Cardiac septum (tissue), 1 donor: ENCODE data around the gene CATSPER3. TPM values are rescaled to one million over a fixed set of nuclear protein-coding genes. Genes with fewer than 3 reads are reported as not detected.

Source experiments
- DNase-seq: peaks from one replicate; pipeline ENCODE4 v3.0.0-alpha.2; 2020; ENCODE audit warnings: low spot score
- intact Hi-C: fragments of 100-400 bp; cut with DNase I; formaldehyde crosslinking; loops from one replicate; pipeline ENCODE4 v1.14.0; 2022
- microRNA-seq: library from miRNA; unstranded; fragments of <30 nt; microRNA quantifications from one replicate; pipeline ENCODE4 v1.2.0, GENCODE V29; 2020
- total RNA-seq: library from RNA; stranded (reverse); fragmentation: NEBNext Ultra II Directional; extraction: Animal tissue kit (Norgen Biotek cat#: 25700); gene quantifications from one replicate; pipeline ENCODE4 v1.2.1, GENCODE V29; 2021
- donor health status: DM: no; HTN: no; CAD: no.

Gene CATSPER3
- total RNA-seq, 1 donor from 2014 or later, result 0.54 TPM

DNA sequence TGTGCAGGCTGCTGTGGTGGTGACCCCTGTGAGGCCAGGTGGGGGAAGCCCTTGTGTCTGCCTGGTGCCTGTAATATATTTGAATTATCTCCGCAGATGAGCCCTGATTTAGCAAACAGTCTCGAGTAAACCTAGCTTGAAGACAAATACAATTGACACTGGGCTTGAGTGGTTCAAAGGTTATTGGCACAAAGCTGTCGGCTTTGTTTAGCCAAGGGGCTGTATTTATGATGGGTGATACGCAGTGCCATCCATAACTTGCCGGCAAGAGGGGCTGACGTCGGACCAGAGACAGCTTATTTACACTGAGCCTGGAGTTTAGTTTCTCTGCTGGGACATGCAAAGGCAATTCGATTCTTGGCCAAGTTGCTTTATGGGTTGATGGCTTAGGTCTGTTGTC is 86.3 kb downstream of the CATSPER3 start:
- intact Hi-C loops, result loop anchor here (10.0 kb wide), 1 partner anchor 141 kb away; no protein-coding TSS in a partner anchor
- DNase-seq, result no peak

DNA sequence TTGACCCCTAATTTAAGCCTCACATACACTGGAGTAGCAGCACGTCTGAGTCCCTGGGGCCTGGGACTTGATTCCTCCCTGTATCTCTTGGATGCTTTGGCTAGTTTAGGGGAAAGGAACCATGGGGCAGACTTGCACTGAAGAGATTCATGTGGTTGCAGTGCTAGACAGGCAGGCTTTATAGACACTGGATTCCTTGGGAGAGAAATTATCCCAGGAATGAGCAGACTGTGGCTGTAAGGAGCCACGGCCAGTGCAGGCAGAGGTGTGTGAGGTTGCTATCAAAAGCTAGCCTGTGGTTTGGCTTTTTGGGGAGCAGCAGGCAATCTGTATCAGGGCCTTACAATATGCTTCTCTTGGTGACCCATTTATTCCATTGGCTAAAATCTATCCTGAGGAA is 86.8 kb downstream of the CATSPER3 start:
- no peak for DNase-seq
- intact Hi-C loops, result loop anchor here (10.0 kb wide), 1 partner anchor 140 kb away; no protein-coding TSS in a partner anchor

DNA sequence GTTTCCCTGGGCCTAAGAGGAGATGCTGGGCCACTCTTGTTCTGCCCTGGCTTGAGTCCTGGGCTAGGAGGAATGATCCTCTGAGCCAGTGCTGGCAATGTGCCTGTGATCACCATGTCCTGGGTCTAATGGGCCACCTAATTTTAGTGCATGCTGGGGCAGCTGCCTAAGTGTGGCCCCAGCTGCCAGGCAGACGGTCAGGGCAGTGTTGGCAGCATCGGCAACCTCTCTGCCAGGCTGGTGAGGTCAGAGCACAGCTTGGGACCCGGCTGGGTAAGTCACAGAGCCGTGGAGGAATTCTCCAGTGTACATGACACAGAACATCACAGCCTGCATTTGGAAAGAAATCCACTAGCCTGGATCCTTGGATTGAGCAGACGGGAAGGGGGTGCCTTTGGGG is 87.7 kb downstream of the CATSPER3 start:
- peak; percentile 83 for DNase-seq
- intact Hi-C loops, result loop anchor here (10.0 kb wide), 1 partner anchor 139 kb away; no protein-coding TSS in a partner anchor

DNA sequence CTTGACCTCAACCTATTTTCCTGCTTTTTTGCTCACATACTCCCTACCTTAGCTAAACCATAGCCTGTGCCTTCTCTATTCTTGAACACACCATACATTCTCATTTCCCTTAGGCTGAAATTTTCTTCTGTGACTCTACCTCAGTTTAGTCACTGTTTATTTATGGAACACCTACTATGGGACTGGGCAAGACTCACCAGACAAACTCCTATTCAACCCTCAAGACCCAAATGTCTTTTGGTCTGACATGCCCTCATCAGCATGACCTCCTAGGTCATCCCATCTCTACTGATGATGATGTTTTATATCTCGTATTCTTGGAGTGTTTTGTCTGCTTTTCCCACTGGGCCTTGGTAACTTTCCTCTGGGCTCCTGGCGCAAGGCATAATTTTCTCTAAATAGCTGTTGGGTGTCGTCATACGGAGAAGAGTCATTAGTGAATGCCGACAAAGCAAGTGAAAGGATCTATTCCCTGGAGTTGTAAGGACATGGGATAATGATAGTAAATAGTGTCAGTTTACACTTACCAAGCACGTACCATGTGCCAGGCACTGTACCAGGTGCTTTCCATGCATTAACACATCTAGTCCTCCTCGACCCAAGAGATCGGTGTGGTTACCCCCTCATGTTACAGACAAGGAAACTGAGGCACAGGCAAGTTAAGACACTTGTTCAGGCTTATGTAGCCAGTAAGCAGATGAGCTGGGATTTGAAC is 88.8 kb downstream of the CATSPER3 start:
- DNase-seq, result no peak
- intact Hi-C loops, result loop anchor here (10.0 kb wide), 1 partner anchor 138 kb away; no protein-coding TSS in a partner anchor

DNA sequence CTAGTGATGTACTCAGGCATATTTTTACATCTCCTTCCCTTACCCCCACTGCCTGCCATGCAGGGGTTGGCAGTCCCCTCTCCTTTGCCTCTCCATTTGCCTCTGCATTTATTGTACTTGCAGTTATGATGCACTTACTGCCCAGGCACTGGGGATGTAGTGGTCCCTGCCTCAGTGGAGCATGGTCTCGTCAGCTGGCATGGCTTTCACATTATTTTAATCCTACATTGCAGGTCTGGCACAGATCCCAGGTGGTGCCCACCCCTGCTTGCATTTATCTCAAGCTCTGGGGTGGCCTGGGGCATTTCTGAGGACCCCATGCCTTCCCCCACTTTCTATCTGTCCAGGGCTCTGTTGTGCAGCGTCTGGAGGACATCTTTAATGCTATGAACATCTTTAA is 89.5 kb downstream of the CATSPER3 start:
- no peak for DNase-seq
- intact Hi-C loops, result loop anchor here (10.0 kb wide), 1 partner anchor 138 kb away; no protein-coding TSS in a partner anchor

DNA sequence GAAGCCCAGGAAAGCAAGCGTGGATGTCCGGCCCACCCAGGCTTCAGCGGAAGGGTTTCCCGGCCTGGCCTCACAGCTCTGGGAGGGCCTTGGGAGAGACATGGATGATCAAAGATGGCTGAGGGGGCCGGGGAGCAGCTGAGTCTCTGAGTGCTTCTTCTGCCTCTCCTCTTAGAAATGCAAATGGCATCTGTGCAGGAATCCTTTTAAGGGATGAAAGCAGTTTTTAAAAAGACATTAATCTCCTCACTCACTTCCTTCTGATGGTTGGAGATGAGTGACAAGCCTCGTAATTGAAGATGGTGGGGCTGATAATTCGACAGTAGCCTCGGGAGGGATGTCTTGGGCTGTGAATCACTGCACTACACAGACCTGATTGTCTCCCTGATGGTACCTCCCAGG is 90.6 kb downstream of the CATSPER3 start:
- DNase-seq, result no peak
- intact Hi-C loops, result loop anchor here (10.0 kb wide), 1 partner anchor 136 kb away; no protein-coding TSS in a partner anchor

DNA sequence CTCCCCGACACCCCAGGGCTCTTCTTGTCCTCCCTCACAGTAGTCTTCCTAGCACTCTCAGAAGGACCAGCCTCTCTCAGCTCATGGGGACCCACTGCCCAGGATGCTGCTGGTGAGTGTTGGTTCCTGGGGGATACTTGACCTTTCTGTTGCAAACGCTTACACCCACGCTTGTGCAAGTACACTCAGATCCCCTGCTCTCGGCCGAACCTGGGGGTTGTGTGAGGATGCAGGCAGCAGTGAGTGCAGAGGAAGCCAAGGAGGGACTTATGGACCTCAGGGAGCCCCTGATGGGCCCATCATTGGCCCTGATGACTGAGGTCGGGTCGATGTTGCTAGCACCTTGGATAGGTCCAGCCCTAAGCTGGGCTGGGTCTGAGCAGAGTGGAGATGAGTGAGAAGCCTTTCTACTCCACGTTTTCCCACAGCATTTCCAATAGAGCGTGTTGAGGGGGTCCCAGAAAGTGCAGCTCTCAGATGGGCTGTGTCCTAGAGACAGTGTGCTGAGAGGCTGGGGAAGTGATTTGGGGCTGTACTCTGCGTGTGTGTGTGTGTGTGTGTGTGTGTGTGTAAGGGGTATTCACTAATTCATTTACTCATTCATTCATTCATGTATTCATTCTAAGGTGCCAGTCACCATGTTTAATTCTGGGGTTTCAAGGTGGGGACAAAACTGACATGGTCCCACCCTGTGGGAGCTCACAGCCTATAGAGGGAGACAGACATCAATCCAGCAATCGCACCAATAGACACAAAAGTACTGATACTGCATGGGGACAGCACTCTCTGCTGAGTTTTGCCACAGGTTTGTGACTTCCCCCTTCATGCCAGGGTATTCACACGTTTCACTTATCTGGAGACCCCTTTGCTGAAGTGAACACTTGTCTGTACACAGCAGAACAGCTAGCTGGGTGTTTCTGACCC is 91.6 kb downstream of the CATSPER3 start:
- intact Hi-C loops, result loop anchor here (10.0 kb wide), 1 partner anchor 136 kb away; no protein-coding TSS in a partner anchor
- no peak for DNase-seq

DNA sequence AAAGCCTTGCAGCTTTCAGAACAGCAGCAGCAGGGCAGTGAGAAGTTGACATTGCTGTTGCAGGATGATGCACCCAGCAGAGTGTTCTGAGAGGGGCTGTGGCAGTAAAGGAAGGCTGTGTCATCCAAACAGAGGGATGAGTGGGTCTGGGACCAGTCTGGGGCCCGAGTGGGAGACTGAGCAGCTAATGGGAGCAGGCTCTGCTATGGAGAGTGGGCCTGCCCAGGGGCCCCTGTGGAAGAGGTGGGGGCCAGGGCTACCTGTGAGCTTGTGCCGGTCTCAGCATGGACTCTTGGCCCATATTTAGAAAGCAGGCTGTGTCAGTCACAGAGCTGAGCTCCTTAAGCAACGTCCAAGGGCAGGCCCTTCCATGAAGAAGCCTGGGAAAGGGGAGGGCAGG is 92.3 kb downstream of the CATSPER3 start:
- intact Hi-C loops, result no loop called here
- no peak for DNase-seq

DNA sequence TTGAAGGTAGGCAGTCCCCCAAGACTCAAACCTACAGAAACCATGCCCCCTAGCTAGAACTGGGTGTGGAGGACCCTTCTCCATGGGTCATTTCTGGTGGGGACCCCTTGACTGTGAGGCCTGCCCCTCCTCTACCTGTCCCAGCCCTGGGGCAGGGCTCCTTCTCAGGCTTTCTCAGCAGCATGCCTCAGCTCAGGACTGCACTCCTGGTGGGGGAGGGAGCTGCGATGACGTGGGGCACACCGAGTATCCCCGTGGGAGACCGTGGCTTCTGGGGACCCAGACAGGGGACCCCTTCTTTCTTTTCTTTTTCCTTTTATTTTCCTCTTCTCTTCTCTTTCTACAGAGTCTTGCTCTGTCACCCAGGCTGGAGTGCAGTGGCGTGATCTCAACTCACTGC is 93.3 kb downstream of the CATSPER3 start:
- intact Hi-C loops, result no loop called here
- DNase-seq, result no peak

Small RNAs within 50 kb of the gene (microRNA-seq; reads per million reads assigned to microRNA genes)
- not detected for gene MIR4461

Other genes with a start within 250 kb of the CATSPER3 start
- 18.7 TPM for gene CAMLG, start 229.4 kb upstream of the CATSPER3 start, total RNA-seq
- 32.6 TPM for gene DDX46, start 209.1 kb upstream of the CATSPER3 start, total RNA-seq
- 26.6 TPM for gene C5orf24, start 121.9 kb upstream of the CATSPER3 start, total RNA-seq
- 46.6 TPM for gene TXNDC15, start 93.5 kb upstream of the CATSPER3 start, total RNA-seq
- gene PCBD2, start 62.8 kb upstream of the CATSPER3 start, total RNA-seq, result 21.2 TPM
- 0.83 TPM for gene PITX1, start 66.3 kb downstream of the CATSPER3 start, total RNA-seq